Urothelium cell line (cell line): ENCODE results near the gene DDX54.

Experiments used
- DNase-seq: peaks from one replicate; pipeline ENCODE4 v3.0.0; 2011; ENCODE audit warnings: low spot score, mixed read lengths
- FAIRE-seq: peaks from 2 replicates; lab custom pipeline; 2011; peaks lifted over from hg19 to GRCh38; lab: Jason Lieb, UNC

The DDX54 gene

GRCh38 chr12:113195598-113195997 is 10.3 kb upstream of the DDX54 start:
- no peak for DNase-seq
- no peak for FAIRE-seq

- no peak for FAIRE-seq
- peak; percentile 52 for DNase-seq
Measured at GRCh38 chr12:113194971-113195391, 9.7 kb upstream of the DDX54 start.

DNA sequence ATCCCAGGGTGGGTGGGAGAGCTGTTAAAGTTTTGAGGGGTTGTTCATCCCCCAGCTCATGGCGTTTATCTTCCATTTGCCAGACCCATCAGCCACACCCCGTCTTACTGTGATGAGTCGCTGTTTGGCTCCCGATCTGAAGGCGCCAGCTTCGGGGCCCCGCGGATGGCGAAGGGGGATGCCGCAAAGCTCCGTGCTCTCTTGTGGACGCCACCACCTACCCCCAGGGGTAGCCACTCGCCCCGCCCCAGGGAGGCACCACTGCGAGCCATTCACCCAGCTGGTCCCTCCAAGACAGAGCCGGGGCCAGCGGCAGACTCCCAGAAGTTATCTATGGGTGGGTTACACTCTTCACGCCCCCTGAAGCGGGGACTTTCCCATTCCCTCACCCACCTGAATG is 5.9 kb upstream of the DDX54 start:
- DNase-seq (no peak), FAIRE-seq (no peak)

GRCh38 chr12:113190761-113191160 is 5.5 kb upstream of the DDX54 start:
- DNase-seq (peak; percentile 30), FAIRE-seq (no peak)

GRCh38 chr12:113189361-113189760 is 4.1 kb upstream of the DDX54 start:
- FAIRE-seq = no peak
- no peak for DNase-seq

DNA sequence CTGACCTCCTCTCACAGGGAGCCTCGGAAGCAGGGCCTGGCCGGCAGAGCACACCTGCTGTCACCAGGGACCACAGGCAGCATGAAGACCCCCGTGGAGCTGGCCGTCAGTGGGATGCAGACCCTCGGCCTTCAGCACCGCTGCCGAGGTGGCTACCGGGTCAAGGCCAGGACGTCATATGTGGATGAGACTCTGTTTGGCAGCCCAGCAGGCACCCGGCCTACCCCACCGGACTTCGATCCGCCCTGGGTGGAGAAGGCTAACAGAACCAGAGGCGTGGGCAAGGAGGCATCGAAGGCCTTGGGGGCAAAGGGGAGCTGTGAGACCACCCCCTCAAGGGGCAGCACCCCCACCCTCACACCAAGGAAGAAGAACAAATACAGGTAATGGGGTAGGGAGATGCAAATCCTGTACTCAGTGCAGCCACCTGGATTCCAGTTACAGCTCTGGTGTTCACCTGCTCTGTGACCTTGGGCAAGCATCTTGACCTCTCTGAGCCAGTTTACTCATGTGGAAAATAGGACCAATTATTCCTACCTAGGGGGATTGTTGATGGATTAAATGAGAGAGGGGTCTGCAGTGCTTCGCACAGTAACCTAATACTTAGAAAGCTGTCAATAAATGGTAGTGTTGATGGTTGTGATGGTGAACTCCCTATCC is 1.5 kb upstream of the DDX54 start:
- DNase-seq (no peak), FAIRE-seq (no peak)

- FAIRE-seq = no peak
- DNase-seq = no peak
Measured at GRCh38 chr12:113186033-113186365, 721 bp upstream of the DDX54 start.

DNA sequence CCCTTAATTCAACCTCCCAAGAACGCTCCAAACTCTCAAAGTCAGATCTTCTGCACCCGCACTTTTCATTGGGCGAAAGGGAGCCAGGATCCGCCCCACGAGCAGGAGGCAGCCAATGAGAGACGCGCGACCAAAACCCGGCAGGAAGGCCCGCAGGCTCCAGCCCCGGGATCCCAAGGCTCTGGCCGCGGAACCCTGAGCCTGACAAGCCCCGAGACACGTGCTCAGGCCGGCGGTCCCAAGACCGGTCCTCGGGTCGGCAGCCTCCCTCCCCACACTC is 438 bp downstream of the DDX54 start:
- DNase-seq (peak; percentile 94), FAIRE-seq (no peak)

GRCh38 chr12:113184098-113184899 is 979 bp downstream of the DDX54 start:
- FAIRE-seq (no peak), DNase-seq (peak; percentile 41)

DNA sequence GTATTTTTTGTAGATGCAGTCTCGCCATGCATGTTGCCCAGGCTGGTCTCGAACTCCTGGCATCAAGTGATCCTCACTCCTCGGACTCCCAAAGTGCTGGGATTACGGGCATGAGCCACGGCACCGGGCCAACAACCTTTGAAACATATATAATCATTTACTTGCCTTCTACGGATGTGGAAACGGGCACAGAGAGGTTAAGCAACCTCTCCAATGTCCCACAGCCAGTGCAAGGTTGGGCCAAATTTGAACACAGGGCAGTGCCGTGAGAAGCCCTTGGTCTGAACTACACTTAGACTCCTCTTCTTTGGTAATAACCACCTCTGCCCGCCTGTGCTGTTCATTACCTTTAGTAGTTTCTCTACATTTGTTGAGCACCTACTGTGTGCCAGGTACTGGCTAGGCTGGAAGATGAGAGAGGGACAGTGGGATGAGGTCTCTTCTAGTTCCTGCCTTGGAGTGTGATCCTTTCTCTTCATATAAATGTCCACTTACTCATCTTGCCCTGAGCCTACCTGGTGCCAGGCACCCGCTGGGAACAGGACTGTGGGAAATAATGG is 2.2 kb downstream of the DDX54 start:
- FAIRE-seq (no peak), DNase-seq (no peak)

GRCh38 chr12:113181975-113182374 is 3.3 kb downstream of the DDX54 start:
- DNase-seq (no peak), FAIRE-seq (no peak)

- FAIRE-seq (no peak), DNase-seq (no peak)
Measured at GRCh38 chr12:113180333-113180732, 4.9 kb downstream of the DDX54 start.

GRCh38 chr12:113179023-113179422 is 6.3 kb downstream of the DDX54 start:
- no peak for DNase-seq
- no peak for FAIRE-seq

GRCh38 chr12:113174461-113175384 is 10.6 kb downstream of the DDX54 start:
- FAIRE-seq (peak; percentile 23), DNase-seq (peak; percentile 82)

GRCh38 chr12:113173081-113173698 is 12.1 kb downstream of the DDX54 start:
- FAIRE-seq (no peak), DNase-seq (no peak)

DNA sequence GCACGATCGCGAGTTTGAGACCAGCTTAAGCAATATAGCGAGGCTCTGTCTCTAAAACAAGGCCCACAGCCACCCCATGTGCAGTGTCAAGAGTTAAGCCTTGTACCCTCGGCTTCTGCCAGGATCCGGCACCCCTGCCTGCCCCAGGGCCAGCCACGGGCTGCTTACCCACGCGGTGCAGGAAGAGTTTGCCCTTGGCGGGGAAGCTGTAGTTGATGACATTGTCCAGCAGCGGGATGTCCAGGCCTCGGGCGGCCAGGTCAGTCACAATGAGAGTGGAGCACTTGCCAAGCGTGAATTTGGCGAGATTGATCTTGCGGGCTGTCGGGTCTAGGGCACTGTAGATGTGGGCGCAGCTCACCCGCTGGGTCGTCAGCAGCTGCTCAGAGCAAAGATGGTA is 13.1 kb downstream of the DDX54 start:
- no peak for FAIRE-seq
- DNase-seq = no peak

- DNase-seq (no peak), FAIRE-seq (no peak)
Measured at GRCh38 chr12:113171543-113171942, 13.7 kb downstream of the DDX54 start.

DNA sequence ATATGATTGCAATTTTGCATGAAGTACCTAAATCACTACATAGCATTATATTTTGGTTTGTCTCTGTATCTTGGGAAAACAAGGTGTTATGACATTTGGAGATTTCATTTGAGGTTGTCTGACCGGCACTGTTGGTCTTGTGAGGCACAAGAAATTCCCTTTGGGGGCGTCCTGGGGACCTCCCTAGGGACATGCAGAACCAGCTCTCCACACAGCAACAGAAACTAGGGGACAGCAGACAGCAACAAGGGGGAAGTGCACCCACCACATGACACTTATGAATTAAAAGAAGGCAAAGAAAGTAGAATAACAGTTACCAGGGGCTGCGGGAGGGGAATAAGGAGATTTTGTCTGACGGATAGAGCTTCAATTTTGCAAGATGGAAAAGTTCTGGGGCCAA is 14.4 kb downstream of the DDX54 start:
- DNase-seq = no peak
- no peak for FAIRE-seq

DNA sequence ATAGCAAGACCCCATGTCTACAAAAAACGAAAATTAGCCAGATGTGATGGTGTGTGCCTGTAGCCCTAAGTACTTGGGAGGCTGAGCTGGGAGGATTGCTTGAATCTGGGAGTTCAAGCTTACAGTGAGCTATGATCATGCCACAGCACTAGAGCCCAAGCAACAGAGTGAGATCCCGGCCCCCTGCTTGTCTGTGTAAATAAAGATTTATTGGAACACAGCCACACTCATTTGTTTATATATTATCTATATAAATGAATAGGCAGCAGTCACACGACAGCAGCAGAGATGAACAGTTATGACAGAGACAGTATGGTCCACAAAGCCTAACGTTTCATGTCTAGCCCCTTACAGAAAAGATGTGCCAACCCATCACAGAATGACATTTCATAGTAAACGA is 14.8 kb downstream of the DDX54 start:
- FAIRE-seq (no peak), DNase-seq (no peak)

DNA sequence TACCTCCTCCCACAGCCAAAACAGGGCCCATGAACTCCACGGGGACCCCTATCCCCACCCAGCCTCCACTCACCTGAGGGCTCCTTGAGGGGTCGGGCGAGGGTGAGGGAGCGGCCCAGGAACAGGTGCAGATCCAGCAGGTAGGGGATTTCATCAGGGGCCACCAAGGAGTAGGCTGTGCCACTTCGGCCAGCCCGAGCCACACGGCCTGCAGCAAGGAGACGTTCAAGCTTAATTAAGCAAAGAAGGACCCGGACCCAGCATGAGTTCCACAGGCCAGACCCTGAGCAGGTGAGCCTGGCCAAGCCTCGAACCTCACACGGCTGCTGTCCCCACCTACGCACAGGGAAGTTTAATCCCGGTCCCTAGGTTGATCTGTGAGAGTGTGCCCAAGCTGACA is 15.6 kb downstream of the DDX54 start:
- FAIRE-seq = no peak
- no peak for DNase-seq

GRCh38 chr12:113167868-113168267 is 17.4 kb downstream of the DDX54 start:
- FAIRE-seq = no peak

More at GRCh38 chr12:113167868-113168267, 17.4 kb downstream of the DDX54 start:
- no peak for DNase-seq
